HG03066 (cell line): ENCODE results near the gene RTEL1.
"Not testable (repeated sequence)": the region's sequence is repeated elsewhere in the genome, so short reads cannot be mapped to it uniquely, and the experiment has no call there.

Source experiments
- ATAC-seq: cut with Tn5 transposase; IDR thresholded peaks from one replicate; pipeline ENCODE4 v1.9.1; 2021; ENCODE audit warnings: low read depth; ENCODE audit not compliant: unreplicated experiment

RTEL1 gene

DNA sequence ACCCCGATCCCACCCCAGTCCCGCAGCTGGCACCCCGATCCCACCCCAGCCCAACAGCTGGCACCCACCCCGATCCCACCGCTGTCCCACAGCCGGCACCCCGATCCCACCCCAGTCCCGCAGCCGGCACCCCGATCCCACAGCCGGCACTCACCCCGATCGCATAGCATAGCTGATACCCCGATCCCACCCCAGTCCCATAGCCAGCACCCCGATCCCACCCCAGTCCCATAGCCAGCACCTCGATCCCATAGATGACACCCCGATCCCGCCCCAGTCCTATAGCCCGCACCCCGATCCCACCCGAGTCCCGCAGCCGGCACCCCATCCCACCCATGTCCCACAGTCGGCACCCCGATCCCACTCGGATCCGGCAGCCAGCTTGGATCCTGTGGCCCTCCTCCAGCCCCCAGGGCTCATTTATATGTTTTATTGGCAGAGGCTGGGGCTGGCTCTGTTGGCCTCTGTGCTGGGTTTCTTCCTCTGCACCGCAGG lies 30.3 kb upstream of the RTEL1 start:
- no peak for ATAC-seq

DNA sequence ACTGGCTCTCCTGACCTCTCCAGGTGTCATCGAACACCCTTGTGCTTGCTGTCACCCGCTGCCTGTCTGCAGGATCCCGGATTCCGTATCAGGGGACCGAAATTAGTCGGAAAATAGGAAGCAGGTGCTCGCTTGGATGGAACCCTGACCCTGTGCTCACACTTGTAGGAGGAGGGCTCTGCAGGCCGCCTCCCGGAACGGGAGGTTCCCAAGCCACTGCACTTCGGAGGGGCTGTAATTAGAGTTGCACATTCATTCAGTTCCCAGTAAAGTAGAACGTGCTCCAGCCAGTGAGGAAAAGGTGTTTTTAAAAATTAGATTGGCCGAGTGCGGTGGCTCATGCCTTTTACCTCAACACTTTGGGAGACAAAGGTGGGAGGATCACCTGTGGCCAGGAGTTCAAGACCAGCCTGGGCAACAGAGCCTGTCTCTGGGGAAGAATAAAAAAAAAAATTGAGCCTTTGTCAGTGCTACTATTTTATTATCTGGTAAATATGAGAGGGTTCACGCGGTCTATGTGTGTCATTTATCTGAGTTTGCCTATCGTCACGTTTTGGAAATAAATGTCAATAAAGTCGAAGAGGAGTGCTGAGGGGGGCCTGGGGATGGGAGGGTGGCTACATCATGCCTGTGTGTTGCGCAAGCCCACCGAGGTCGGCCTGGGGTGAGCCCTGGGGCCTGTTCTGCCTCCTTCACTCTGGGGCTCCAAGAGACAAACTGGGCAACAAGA lies 29.7 kb upstream of the RTEL1 start:
- ATAC-seq: no peak

DNA sequence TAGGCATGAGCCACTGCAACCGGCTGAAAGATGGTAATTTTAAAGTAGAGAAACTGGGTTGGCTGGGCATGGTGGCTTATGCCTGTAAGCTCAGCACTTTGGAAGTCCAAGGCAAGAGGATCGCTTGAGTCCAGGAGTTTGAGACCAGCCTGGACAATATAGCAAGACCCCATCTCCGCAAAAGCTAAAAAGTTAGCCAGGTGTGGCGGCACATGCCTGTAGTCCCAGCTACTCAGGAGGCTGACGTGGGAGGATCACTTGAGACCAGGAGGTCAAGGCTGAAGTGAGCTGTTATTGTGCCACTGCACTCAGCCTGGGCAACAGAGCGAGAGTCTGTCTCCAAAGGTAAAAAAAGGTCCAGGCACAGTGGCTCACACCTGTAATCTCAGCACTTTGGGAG lies 27.2 kb upstream of the RTEL1 start:
- ATAC-seq: not testable (repeated sequence)

DNA sequence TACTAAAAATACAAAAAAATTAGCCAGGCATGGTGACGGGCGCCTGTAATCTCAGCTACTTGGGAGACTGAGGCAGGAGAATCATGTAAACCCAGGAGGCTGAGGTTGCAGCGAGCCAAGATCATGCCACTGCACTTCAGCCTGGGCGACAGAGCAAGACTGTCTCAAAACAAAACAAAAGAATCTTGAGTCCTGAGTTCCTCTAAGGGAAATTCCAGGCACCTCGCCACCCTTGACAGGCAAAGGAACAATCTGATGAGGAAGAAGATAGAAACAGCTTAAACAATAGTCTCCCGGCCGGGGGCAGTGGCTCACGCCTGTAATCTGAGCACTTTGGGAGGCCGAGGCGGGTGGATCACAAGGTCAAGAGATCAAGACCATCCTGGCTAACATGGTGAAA lies 26.7 kb upstream of the RTEL1 start:
- not testable (repeated sequence) for ATAC-seq

DNA sequence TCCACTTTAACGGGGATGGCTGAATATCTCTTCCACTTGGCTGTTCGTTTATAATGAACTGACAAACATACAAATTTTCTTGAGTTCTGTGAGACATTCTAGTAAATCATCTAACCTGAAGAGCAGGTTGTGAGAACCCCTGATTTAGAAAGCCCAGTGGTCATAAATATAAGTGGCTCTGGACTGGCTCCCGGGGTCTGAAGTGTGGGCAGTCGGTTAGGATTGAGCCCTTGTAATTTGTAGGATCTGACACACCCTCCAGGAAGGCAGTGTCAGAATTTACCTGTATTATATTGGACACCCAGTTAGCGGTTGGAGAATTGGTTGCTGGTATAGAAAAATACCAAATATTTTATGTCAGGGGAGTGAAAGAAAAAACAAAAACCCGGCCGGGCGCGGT lies 24.4 kb upstream of the RTEL1 start:
- ATAC-seq: no peak

DNA sequence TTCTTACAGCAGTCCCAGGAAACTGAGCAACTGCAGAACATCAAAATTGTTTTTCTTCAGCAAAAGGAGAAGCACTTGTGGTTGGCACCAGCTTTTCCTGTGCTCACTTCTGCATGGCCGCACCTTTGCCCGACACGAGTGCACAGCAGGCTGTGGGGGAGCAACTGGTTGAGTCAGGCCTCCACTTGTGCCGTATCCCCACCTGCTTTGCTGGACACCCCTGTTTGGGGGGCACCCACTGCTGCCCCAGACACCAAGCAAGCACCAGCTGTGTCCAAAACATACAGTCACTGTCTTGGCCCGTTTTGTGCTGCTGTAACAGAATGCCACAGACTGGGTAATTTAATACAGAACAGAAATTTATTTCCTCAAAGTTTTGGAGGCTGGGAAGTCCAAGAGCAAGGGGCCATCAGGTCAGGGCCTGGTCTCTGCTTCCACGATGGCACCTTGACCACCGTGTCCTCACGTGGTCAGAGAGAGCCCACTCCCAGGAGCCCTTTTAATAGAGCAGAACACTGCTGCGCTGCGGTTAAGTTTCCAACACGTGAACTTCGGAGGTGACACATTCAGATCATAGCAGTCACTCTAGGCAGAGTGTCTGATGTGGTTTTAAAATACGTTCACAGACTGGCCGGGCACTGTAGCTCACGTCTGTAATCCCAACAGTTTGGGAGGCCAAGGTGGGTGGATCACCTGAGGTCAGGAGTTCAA lies 22.5 kb upstream of the RTEL1 start:
- ATAC-seq: no peak

DNA sequence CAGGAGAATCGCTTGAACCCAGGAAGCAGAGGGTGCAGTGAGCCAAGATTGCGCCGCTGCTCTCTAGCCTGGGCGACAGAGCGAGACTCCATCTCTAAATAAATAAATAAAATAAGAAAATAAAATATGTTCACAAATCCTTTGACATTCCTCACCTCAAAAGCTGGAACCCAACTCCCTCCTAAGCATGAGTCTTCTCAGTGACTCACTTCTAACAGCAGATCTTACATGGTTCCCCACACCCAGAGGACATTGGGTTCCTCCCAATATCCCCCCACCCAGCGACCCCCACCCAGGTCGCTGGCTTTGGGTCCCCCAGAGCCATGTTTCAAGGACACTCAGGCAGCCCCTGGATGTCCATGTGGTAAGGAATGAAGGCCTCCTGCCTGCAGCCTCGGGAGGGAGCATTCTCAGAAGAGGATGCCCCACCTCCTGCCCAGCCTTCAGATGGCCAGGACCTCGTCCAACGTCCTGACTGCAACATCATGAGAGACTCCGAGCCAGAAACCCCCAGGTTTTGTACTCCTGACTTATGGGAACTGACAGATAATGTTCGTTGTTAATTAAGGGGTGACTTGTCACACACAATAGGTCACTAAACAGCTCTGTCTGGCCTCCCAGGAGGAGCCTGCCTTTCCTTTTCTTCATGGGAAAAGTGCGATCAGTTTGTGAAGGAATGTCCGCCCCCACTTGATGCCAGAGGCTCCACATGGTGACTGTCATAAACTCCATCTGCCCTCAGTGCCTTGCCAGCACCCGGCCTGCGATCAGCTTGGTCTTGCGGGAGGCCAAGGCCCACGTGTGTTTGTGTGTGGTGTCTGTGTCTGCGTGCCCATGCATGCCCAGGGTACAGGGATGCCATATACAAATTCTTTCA lies 21.1 kb upstream of the RTEL1 start:
- no peak for ATAC-seq

DNA sequence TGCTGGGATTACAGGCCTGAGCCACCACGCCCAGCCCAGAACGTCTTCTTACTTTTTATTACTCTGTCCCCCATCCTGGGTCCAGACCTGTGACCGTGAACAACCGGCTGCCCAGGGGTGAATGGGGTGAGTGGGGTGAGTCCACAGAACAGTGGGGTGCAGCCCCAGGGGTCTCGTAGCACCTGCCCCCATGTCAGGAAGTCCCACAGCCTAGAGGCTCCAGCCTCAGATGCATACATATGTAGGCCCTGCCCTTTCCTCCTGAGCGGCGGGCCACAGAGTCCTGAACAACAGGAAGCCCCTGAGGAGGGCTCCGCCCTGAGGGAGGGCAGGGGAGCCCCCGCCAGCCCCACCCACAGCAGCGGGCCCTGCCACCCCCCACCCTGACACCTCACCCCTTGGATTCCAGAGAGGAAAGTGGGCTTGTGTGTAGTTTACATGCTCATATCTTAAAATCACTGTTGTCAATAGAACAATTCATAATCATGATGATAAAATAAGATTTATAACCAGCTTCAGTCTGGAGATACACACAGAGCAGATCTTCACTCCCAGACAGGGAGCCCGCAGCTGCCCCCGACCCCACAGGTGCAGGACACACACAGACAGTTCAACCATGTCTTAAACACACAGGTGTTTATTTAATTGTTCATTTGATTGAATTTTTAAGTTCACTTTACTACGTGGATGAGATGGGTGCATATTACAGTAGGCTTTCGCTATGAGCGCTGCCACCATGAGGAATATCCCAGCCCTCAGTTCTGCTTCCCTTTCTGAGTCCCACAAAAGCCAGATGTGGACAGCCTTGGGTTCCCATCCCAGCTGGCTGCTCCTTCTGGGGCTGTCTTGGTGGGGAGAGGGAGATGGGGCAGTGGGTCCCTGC lies 18.8 kb upstream of the RTEL1 start:
- ATAC-seq: no peak

DNA sequence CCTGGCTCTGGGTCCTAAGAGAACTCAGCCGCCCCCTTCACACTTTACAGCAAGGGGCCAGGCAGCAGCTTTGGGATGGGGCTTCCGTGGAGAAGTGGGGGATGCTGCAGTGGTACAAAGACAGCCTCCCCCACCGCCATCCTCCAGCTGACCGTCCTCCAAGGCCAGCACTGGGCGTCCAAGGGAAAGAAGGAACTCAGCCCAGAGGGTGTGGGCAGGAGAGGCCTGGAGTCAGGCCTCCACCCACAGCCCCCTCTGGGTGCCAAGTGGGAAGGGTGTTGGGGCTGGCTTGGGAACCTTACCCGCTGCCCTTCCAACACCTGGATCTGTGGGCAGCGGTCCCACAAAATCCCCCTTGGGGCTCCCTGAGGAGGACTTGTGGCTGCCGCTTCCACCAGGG lies 18.0 kb upstream of the RTEL1 start:
- ATAC-seq: no peak

DNA sequence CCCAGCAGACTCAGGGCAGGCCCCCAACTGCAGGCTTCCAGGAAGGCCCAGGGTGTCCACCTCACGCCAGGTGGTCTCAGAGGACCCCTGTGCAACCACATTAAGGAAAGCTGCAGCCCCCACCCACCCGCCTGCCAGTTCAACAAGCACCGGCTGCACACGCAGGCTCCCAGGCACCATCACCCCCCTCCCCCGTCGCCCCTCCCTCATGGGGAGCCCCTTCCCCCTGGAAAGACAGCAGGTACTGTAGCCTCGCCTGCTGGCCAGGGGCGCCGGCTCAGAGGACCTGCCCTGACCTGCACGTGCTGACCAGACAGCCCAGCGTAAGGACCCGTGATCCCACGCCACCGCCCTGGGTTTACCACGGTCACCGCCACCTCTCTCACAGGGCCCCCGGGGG lies 17.4 kb upstream of the RTEL1 start:
- not testable (repeated sequence) for ATAC-seq

DNA sequence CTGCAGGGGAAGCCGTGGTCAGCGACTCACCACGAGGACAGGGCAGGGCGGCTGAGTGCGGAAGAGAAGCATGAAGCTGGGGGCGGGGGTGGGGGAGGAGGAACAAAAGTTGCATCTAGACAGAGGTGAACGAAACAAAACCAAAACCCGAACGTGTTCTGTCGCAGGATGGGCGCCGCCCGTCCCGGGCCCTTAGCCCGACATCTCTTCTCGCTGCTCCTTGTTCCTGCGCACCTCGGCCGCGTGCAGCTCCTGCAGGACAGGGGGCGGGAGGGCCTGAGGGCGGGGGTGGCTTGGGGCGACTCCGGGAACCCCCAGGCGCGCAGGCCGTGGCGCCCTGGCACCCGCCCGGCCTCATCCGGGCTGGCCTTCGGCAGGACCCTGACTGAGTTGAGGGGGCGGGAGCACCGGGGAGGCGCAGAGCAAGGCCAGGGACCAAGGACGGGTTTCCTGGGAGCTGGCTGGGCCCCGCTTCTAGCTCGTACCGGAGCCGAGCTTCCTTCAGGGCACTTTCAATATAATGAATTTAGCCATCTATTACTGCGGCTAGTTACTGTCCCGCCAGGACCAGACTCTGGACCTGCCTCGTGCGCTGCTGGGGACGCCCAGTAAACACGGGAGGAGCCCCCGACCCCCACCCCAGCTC lies 16.8 kb upstream of the RTEL1 start:
- ATAC-seq: no peak

DNA sequence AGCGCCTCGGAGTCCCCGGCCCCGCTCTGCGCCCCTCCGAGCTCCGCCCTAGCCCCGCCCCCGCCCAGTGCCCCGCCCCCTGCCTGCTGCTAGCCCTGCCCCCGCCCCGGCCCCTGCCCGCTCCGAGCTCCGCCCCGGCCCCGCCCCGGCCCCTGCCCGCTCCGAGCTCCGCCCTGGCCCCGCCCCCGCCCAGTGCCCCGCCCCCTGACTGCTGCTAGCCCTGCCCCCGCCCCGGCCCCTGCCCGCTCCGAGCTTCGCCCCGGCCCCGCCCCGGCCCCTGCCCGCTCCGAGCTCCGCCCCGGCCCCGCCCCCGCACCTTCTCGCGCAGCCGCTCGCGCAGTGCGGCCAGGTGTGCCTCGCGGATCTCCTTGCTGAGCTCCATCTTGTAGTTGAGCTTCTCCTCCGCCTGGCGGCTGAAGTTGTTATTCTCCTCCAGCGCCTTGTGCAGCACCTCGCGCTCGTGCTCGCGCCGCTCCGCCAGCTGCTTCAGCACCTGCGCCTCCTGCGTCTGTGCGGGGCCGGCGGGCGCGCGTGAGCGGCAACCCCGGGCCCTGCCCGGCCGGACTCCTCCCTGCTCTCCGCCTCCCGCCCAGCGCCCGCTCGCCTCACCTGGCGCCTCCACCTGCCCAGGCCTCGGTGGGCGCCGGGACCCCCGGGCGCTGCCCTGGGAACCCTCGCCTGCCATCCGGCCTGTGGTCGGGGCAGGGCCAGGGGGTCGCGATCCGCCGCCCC lies 16.2 kb upstream of the RTEL1 start:
- no peak for ATAC-seq

DNA sequence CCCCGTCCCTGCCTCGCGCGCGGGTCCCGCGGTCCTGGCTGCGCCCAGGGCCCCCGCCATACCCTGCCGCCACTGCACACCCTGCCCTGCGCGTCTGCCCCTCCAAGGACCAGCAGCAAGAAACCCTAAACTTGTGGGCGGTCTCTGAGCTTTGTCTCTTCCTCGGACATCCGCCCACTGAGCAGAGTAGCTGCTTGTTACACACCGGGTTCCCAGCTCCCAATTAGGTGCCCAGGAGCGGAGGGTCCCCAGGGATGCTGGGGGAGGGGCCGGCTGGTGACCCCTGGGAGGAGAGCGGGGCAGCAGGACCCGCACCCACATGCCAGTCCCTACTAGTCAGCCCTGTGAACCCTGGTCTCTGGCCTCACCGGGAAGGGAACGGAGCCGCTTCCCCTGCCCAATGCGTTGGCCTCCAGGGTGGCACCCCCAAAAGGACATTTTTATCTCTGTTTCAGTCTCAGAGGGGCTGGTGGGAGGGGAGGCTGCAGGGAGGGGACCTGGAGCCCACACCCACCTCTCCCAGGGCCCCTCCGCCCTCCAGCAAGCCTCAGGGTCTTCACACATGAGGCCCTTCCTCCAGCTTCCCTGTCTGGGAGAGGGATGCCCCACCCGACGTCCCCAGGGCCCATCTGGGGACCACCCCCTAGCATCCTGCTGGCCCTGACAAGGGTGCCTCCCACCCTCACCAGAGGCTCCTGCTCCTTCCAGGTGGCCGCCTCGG lies 15.4 kb upstream of the RTEL1 start:
- ATAC-seq: no peak

DNA sequence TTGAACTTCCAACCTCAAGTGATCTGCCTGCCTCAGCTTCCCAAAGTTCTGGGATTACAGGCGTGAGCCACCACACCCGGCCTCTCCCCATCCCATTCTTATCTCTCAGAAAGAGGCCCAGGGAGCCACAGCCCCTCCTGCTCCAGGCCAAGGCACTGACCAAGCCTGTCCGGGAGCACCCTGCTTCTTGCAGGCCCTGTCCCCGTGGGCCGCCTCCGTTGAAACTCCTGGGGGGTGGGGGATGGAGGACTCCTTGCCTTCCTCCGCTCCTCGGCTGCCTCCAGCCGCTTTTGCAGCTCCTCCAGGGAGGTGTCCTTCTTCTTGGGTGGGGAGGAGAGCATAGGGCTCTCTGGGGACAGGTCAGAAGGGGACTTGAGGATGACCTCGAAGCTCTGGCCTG lies 14.6 kb upstream of the RTEL1 start:
- no peak for ATAC-seq

DNA sequence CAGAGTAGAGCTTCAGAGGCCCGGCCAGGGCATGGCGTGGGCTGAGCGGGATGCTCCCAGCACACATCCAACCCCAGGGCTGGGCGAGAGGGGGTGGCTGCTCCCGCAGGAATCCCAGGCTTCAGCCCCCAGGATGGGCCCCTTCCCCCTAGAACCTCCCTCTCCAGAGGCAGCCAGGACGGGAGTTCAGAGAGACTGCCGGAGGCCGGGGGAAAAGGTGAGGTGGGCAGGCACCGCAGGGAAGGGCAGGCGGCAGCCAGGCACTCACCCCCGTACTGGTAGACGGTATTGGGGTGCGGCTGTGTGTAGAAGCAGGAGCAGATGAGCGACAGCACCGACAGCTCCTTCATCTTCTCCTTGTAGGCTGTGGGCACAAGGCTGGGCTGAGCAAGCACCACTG lies 14.2 kb upstream of the RTEL1 start:
- ATAC-seq: no peak

DNA sequence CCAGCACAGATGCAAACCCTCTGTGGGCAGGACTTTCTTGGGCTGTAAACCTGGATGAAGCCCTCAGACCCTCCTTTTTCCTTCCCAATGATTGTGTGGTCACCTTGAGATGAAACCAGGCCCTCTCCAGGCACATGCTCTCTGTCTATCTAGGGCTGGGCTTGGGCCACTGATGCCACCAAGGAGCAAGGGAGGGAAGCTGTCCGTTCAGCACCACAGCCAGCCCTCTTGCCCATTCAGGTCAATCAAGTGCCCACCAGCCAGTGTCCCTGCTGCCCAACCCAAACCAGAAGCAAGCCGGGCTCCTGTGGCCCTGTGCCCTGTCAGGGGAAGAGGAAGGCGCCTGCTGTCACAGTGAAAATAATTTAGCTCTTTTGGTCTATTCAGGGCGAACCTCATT lies 12.9 kb upstream of the RTEL1 start:
- ATAC-seq: no peak

DNA sequence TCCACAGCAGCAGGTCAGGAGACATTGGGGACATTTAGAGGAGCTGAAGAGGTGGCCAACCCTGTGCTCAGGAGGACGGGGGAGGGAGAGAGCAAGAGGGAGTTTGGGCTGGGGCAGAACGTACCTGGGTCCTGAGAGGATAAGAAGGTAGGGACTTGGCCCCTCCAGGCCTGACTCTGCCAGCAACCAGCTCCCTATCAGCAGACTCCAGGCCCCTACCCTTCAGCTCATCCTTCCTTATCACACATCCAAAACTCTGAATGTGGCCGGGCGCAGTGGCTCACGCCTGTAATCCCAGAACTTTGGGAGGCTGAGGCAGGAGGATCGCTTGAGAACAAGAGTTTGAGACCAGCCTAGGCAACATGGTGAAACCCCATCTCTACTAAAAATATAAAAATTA lies 9.9 kb upstream of the RTEL1 start:
- no peak for ATAC-seq

DNA sequence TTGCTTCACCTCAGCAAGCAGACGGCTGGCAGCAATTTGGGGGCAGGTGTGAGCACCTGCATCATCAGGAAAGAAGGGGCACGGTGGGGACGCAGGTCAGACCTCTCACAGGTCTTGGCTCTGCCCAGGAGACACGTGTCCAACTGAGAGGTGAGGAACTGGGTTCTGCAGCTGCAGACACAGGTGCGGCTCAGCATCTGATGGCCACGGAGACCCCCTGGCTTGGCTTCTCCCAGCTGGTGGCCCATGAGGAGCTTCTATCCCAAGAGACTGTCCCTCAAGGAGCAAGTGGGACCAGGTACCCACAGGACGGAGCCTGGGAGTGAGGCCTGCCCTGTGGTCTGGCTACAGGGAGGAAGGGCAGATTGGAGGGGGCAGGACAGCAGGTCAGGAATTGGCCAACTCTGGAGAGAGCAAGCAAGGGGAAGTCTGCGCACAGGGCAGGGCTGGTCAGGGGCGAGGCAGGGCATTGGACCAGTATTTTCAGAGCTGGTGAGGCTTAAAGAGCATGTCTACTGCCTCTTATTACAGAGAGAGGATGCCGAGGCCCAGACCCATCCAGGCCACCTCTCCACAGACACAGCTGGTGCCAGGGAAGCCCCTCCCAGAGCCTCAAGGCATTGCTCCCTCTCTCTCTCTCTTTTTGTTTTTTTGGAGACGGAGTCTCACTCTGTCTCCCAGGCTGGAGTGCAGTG lies 9.1 kb upstream of the RTEL1 start:
- ATAC-seq: no peak
